GM12864 (cell line): Measurements from ENCODE around the gene PDE8B.

Source experiments
- DNase-seq: peaks from one replicate; pipeline ENCODE4 v3.0.0-alpha.2; 2011; ENCODE audit warnings: low read depth
- H3K4me3 ChIP-seq: 2 replicates; pipeline ENCODE4 v1.5.1; 2011; ENCODE audit warnings: mild to moderate bottlenecking, low read depth, low read length, control low read depth
- TF ChIP-seq, protein P1 (sequence below): IDR thresholded peaks from 2 replicates; pipeline ENCODE4 v1.5.1; 2011; ENCODE audit warnings: low read depth, mild to moderate bottlenecking, moderate library complexity, low read length, control low read depth, inconsistent platforms; ENCODE audit errors: missing control alignments

The PDE8B gene

GRCh38 chr5:77249475-77249874 lies 39.0 kb downstream of the PDE8B start:
- TF ChIP-seq, protein P1, sequence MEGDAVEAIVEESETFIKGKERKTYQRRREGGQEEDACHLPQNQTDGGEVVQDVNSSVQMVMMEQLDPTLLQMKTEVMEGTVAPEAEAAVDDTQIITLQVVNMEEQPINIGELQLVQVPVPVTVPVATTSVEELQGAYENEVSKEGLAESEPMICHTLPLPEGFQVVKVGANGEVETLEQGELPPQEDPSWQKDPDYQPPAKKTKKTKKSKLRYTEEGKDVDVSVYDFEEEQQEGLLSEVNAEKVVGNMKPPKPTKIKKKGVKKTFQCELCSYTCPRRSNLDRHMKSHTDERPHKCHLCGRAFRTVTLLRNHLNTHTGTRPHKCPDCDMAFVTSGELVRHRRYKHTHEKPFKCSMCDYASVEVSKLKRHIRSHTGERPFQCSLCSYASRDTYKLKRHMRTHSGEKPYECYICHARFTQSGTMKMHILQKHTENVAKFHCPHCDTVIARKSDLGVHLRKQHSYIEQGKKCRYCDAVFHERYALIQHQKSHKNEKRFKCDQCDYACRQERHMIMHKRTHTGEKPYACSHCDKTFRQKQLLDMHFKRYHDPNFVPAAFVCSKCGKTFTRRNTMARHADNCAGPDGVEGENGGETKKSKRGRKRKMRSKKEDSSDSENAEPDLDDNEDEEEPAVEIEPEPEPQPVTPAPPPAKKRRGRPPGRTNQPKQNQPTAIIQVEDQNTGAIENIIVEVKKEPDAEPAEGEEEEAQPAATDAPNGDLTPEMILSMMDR: no peak
- no peak overlapping the region for H3K4me3 ChIP-seq
- DNase-seq: no peak

- H3K4me3 ChIP-seq: no peak overlapping the region
- DNase-seq: no peak
- TF ChIP-seq, protein P1: no peak
These were observed 39.5 kb downstream of the PDE8B start for GRCh38 chr5:77250021-77250420.

DNA sequence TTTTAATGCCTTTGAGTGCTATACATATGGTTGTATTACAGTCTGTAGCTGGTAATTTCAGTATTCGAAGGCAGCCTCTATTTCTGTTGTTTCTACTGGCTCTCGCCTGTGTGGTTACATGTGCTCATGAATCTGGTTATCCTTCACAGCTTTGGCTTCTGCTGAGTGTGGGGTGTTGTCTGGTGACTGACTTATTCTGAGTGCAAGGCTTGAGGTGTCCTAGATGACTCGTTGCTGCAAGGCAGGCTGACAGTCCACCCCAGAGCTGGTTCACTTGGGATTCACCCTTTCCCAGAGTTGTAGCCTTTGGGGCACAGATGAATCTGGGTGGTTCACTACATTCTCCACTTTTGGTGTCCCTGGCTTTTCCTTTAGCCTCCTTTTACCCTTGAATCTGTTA lies 41.4 kb downstream of the PDE8B start:
- no peak overlapping the region for H3K4me3 ChIP-seq
- DNase-seq: no peak
- TF ChIP-seq, protein P1: no peak

DNA sequence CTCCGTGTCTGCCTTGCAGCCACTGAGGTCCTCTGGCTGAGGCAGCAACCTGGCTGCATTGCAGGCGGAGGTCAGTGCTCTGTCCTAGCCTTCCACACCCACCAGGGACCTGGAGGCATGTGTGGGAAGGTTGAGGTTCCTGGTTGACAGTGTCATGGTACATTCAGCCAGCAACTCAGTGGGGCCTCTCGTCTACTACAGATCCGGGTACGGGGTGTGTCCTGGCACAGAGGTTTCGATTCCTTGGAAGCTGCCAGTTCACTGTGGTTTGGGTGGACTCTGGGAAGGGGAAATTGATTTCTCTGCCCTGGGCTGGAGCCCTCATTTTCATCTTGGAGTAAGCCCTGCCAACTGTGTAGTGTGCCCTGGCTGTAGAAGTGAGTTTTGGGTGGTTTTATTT lies 45.1 kb downstream of the PDE8B start:
- TF ChIP-seq, protein P1: no peak
- no peak overlapping the region for H3K4me3 ChIP-seq
- no peak for DNase-seq

GRCh38 chr5:77256406-77256805 lies 45.9 kb downstream of the PDE8B start:
- H3K4me3 ChIP-seq: no peak overlapping the region
- no peak for DNase-seq
- TF ChIP-seq, protein P1: no peak

- H3K4me3 ChIP-seq: no peak overlapping the region
- DNase-seq: no peak
- TF ChIP-seq, protein P1: no peak
These were observed 48.2 kb downstream of the PDE8B start for GRCh38 chr5:77258652-77259051.

GRCh38 chr5:77259476-77259875 lies 49.0 kb downstream of the PDE8B start:
- no peak overlapping the region for H3K4me3 ChIP-seq
- TF ChIP-seq, protein P1: no peak
- no peak for DNase-seq
